Cortex of kidney (tissue), 1 donor: ENCODE results near the gene CCDC192.
"Not testable (repeated sequence)": the region's sequence is repeated elsewhere in the genome, so short reads cannot be mapped to it uniquely, and the experiment has no call there.

Experiments used
- DNase-seq: peaks from one replicate; lab custom pipeline; 2025; lab: John Stamatoyannopoulos, UW

The CCDC192 gene

DNA sequence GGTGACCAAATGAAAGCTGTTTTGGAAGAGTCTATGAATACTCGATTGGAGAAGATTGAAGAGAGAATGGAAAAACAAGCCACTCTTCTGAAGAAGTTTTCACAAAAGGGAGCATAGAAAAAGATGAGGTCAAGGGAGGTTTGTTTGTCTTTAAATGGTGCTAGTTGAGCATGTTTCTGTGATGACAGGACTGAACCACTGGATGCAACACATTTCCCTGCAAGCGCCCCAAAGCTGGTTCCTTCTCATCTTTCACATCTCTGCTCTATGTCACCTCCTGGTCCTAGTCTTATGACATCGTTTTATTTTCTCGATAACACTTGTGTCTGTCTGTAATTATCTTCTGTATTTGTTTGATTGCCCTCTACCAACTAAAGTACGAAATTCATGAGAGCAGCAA lies 3.8 kb upstream of the CCDC192 start:
- DNase-seq, result no peak

DNA sequence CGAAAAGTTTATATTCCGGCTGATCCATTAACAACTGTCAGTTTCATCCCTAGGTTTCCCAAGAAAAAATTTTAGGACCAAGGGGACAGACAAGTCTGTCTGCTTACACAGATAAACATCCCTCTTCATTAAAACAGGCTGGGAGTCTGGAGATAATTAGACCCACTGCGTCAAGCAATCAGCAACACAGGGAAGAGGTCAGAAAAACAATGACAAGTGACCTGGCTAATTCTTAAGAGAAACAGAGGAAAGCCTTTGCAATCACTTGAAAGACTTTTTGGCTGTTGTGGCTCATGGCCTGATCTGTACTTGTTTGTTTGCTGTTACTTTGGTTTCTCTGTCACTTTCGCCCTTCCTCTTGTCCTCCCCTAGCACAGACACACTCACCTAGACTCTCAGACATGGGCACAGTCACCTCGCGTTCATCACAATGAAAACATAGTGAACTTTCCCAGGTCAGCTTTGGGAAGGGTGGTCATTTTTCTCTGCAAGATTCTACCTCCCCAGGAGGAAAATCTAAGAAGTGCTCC lies 2.9 kb upstream of the CCDC192 start:
- no peak for DNase-seq

DNA sequence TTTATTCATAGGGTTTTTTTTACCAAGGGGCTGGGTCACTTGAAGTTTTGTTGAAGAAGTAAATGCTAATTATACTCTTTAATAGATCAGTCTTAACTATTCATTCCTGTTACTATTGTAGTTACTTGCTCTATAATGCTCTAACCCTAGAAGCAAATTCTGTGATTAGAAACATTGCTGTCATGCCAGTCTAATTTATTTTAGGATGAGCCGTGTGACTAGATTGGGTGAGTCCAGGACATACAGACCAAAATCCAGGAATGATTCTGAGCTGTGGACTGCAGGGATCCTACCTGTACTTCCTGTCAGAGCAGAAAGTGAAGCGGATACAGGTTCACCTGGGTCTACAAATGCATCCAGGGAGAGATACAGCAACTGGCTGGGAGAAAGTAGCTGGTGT lies 757 bp upstream of the CCDC192 start:
- no peak for DNase-seq

DNA sequence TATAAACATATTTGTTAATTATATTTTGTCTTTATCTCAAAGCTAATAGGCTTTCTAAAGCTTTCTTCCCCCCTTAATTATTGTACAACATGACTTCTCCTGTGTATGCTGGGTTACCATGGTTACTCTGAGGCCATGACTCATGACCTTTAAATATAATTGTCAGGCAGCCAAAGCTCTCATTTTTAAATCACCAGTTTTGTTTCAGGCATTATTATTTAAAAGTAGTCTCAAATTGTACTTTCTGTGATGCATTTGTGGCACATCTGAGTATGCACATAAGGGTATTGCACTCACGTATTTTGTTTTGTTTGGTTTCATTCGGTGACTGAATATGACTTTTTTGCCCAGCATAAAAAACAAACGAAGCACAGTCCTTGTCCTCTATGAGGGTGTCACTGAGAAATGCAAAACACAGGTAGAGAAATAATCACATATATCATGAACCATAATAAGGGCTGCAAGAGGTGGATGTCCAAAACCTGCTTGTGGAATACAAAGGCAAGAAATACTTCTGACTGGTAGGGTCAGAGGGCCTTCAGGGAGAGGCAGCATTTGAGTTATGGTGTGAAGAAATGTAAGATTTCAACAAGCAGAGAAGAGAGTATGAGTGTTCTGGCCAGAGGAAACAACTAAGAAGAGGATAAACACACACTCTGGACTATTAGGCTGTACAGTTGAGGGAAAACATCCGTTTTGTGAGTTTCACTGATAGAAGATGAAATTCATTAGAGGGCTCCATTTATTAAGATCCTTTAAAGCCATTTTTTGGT lies 2.1 kb downstream of the CCDC192 start:
- DNase-seq, result no peak

DNA sequence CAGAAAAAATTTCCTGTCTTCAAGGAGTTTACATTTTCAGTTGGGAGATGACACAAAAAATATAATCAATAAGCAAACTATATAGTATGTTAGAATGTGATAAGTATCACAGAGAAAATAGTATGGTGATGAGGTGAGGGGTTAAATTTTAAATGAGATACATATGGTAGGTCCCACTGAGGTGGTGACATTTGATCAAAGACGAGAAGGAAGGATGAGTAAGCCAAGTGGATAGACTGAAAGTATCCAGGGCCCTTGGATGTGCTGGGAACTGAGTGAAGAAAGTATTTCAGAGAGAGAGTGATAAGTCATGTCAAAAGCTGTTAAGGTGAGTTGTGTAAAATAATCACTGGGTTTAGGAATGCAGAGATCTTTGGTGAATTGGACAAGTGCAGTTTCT lies 3.5 kb downstream of the CCDC192 start:
- no peak for DNase-seq

DNA sequence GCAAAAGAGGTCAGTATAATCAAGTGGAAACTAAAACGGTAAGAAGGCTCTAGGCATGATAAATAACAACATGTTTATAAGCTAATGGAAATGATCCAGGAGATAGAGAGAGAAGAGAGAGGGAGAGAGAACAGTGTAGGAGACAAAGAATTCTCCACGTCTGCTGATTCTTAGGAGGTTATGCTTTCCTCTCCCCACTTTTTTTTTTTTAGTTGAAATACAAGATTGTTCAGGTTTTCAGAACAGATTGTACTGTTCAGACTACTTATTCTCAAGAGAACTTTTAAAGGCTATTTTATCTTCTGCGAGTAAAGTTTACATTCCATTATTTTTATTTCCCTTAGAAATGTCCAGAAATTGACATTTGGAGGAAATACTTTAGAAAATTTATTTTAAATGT lies 4.0 kb downstream of the CCDC192 start:
- no peak for DNase-seq

DNA sequence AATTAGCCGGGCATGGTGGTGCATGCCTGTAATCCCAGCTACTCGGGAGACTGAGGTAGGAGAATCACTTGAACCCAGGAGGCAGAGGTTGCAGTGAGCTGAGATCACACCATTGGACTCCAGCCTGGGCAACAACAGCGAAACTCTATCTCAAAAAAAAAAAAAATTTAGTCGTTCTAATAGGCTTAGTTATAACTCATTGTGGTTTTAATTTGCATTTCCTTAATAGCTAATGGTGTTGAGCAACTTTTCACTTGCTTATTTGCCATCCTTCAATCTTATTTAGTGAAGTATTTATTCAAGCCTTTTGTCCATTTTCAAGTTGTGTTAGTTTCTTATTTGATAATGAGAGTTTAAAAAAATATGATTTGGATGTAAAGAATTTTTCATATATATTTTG lies 9.9 kb downstream of the CCDC192 start:
- not testable (repeated sequence) for DNase-seq

DNA sequence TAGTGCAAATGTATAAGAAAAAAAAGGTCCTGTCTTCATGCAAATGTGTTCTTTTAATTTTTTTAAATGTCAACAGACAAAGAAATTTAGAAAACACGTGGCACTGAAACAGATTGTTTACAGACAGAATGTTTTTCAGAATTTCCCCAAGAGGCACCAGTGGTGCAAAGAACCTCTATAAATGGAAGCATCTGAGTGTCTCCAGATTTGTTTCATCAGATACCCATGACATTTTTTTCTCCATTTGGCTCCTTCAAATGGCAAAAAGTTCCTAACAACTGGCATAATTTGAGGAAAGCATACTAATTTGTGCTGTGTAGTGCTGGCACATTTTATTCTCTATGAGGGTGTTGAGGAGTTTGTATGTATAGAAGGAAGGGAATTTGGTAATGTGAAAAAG lies 15.0 kb downstream of the CCDC192 start:
- DNase-seq, result no peak

DNA sequence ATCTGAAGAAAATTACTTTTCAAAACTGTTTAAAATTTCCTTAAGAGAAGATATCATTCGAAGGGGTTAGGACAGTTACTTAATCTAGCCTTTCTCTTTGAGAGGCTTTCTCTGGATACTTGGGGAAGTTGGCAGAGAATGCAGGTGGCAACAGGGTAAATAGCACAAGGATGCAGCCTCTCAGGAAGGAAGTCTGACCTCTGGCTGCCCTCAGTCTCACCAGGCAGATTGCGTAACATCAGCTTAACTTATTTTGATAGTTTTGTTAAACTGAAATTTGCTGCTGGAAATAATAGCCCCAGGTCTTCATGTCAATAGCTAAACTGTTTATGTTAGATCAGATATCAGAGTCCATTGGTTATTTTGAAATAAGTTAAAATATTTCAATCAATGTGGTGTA lies 20.4 kb downstream of the CCDC192 start:
- DNase-seq, result no peak

DNA sequence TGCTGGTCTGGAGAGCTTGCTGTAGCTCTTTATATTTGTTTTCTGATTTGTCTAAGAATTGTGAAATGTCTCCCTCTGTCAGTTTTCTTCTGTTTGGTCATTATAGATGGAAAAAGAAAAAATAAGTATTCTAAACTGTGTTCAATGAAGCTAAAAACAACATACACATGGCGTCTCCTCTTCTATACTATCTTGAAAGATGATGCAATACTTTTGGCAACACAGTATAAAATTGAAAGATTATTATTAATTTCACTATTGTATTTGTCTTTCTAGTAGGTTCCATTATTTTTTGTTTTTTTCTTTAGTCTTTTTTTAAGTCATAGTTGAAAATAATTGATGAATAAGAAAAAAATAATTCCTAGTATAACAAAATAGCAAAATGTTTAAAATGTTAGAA lies 22.5 kb downstream of the CCDC192 start:
- no peak for DNase-seq

DNA sequence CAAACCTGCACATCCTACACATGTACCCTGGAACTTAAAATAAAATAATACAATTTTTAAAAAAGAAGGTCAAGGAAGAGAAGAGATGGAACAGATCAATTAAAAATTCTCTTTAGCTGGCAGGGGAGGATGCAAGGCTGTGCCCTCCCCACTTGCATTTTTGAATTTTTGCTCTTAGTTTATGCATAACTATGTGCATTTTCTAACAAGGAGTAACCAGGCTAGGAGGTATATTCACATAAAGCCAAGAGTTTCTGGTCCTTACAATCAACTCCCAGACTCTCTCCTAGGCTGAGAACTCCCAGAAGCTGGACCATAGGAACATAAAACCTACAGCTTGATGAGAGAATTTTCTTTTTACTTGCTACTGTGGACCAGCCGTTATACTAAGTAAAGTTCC lies 29.8 kb downstream of the CCDC192 start:
- DNase-seq, result no peak

DNA sequence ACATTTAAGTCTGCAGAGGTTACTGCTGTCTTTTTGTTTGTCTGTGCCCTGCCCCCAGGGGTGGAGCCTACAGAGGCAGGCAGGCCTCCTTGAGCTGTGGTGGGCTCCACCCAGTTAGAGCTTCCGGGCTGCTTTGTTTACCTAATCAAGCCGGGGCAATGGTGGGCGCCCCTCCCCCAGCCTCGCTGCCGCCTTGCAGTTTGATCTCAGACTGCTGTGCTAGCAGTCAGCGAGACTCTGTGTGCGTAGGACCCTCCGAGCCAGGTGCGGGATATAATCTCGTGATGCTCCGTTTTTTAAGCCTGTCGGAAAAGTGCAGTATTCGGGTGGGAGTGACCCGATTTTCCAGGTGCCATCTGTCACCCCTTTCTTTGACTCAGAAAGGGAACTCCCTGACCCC lies 36.2 kb downstream of the CCDC192 start:
- not testable (repeated sequence) for DNase-seq

DNA sequence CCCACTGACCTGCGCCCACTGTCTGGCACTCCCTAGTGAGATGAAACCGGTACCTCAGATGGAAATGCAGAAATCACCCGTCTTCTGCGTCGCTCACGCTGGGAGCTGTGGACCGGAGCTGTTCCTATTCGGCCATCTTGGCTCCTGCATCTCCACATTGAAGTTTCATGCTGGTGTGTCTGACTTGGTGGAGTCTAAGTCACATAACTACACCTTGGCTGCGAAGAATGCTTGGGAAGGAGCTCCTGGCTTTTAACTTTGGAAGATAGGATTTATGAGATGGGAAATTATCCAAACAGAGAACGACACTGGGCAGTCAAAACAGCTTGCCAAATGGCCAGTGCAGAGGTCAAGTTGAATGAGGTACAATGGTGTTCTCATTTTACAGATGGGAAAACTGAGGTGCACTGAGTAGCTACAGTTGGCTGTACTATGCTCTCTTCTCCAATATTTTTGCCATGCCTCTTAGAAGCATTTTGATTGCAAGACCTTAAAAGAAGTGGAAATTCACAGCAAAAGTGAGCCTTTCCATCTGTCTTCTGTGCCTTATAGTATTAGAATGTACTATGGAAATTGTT lies 36.7 kb downstream of the CCDC192 start:
- no peak for DNase-seq

DNA sequence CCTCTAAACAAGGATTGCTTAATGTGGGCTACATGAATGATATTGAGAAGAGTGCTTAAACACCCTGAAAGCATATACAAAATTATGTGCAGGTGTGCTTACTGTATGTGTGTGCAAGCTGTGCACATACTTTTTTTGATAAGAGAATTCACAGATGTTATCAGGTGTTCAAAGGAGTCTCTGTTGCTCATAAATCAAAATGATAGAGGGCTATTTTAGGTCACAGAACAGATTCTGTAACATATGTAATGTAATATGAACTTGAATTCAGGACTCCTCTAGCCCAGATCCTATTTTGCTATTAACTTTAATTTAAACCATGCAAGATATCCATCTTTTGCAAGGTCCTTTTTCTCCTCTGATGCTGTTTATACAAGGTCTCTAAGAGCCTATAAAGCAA lies 38.2 kb downstream of the CCDC192 start:
- no peak for DNase-seq

DNA sequence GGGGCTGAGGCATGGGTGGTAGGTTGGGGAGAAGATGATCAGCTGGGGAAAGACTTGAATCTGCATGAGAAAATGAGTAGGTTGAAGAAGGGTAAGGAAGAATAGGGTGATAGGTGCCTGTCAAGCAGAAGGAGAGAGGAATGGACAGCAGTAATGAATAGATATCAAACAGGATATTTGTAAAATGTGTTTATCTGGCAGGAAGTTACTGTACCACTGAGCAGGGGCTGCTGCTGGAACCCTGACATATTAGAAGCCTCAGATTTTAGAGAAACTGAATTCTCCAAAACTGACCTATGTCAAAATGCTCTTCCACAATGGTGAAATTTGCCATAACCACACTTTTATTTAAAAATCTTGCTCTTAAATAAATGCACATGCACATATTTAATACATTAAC lies 41.0 kb downstream of the CCDC192 start:
- DNase-seq, result no peak

DNA sequence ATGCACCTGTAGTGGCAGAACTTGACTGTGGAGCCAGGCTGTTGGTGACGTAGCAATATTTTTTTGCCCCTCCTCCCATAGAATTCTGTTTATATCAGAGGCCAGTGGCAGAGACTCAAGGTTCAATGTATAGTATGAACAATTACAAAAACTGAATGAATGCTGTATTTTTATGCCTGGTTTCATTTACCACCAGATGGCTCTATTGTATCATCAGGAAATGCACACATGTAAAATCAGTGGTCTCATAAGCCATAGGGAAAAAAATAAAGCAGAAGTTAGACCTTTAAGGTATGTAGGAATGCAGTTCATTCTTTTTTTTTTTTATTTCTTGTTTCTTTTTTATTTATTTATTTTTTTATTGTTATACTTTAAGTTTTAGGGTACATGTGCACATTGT lies 43.6 kb downstream of the CCDC192 start:
- DNase-seq, result no peak

DNA sequence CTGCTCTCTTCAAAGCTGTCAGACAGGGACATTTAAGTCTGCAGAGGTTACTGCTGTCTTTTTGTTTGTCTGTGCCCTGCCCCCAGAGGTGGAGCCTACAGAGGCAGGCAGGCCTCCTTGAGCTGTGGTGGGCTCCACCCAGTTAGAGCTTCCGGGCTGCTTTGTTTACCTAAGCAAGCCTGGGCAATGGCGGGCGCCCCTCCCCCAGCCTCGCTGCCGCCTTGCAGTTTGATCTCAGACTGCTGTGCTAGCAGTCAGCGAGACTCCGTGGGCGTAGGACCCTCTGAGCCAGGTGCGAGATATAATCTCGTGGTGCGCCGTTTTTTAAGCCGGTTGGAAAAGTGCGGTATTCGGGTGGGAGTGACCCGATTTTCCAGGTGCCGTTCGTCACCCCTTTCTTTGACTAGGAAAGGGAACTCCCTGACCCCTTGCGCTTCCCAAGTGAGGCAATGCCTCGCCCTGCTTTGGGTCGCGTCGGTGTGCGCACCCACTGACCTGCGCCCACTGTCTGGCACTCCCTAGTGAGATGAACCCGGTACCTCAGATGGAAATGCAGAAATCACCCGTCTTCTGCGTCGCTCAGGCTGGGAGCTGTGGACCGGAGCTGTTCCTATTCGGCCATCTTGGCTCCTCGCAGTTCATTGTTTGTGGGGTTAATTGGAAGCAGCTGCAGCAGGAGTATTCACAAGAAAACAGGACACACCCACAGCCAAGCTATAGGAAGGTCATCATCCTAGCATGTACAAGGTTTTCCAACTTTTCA lies 49.5 kb downstream of the CCDC192 start:
- not testable (repeated sequence) for DNase-seq

DNA sequence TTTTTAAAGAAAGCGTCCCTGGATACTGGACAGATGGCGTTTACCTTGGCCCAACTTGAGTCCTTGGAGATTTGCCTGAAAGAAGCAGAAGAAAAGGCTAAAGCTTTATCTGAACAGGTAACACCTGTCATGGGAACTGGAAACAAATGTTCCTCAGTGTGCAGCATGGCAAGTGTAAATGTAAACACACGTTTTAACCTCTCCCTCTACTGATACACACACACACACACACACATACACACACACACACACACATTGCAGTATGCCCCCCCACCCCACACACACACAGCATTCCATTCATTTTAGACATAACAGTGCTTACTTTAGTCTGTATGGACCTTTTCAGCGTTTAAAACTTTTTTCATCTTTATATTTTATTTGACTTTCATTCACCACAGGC lies 51.1 kb downstream of the CCDC192 start:
- DNase-seq, result no peak

DNA sequence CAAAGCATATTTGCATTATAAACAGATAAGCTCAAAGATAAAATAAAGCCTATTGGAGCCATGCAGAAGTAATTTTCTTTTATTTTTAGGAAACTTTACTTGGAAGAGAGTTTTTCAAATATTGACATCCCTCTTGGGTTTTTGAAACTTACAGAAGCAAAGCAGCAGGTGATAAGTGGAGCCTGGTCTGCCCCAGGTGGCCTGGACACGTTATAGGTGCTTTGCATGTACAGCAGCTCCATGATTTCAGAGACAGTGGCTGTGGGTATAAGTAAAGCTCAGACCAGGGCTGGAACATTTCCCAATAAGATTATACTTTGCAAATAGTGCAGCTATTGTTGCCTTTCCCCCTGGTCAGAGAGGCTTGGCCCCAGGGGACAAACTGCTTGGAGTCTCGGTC lies 51.5 kb downstream of the CCDC192 start:
- DNase-seq, result no peak

DNA sequence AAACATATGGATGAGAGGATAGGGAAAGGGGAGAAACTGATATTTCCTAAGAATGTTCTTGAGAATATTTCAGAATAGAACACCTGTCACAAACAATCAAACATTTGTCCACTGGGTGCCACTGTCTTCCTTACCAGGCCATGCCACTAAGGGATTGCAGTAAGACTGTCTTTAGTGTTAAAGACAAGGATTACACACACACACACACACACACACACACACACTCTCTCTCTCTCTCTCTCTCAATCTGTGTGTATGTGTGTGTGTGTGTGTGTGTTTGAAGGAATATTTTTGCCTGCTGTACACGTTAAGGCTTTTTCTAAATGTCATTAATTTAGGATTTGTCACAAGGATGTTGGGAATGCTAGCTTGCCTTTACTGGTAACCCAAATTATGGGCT lies 54.4 kb downstream of the CCDC192 start:
- no peak for DNase-seq

DNA sequence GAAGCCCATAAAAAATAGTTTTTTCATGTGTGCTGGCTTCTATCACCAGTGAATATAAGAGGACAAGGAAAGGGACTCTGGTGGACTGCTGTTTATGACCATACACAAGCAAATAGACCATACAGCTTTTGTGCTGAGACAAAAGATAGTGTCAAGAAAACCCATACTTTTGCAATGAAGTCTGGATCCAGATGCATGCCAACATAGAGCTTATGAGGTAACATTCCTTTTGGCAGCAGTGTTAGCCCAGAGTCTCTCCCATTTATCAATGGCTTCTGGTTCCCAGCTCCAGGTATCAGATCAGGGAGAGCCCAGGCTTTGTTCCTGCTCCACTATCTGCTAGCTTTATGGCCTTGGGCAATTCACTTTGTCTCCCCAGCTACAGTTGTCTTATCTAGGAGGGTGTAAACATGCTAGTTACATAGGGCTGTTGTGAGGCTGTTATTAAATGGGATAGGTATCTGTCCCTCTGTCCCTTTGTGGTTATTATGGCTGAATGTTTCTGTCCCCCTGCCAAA lies 55.6 kb downstream of the CCDC192 start:
- DNase-seq, result no peak

DNA sequence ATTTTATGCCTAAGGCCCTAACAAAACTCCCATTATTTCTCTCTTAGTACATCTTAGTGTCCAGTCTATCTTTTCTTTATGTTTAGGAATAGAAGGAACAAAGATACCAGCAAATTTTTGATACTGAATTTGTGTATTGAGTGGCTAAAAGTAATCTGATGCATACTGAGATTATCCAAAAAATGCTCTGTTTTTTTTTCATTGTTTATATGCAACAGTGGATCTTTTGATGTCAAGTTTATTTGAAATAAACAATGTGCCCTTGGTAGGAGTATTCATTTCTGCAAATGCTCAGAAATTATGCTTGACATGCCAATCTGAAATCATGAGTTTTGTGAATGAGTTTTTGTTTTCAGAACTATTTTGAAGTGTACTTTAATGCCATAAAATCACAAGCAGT lies 58.7 kb downstream of the CCDC192 start:
- DNase-seq, result no peak

DNA sequence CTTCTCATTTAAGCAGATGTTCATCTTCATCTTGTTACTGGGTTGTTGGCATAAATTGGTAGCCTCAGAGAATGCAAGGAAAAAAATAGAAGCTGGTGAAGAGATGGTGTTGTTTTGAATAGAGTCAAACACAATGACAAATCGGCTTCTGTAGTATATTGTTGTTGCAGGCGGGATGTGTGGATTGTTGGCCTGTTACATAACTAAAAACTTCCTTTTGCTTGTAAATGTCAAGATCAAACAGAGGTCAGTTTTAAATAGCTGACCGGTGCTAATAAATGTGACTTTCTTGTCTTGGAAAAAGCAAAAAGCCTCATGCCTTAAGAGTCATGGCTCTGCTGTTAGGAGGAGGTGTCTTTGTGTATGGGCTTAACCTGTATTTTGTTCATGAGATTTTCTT lies 59.2 kb downstream of the CCDC192 start:
- no peak for DNase-seq
